CMK (cell line): ENCODE measurements around the gene NFIC.

ENCODE experiments used
- DNase-seq: peaks from one replicate; pipeline ENCODE4 v3.0.0-alpha.2; 2010; ENCODE audit warnings: low read depth

NFIC gene

GRCh38 chr19:3469638-3470499, 103.5 kb downstream of the NFIC start:
- no peak for DNase-seq

DNA sequence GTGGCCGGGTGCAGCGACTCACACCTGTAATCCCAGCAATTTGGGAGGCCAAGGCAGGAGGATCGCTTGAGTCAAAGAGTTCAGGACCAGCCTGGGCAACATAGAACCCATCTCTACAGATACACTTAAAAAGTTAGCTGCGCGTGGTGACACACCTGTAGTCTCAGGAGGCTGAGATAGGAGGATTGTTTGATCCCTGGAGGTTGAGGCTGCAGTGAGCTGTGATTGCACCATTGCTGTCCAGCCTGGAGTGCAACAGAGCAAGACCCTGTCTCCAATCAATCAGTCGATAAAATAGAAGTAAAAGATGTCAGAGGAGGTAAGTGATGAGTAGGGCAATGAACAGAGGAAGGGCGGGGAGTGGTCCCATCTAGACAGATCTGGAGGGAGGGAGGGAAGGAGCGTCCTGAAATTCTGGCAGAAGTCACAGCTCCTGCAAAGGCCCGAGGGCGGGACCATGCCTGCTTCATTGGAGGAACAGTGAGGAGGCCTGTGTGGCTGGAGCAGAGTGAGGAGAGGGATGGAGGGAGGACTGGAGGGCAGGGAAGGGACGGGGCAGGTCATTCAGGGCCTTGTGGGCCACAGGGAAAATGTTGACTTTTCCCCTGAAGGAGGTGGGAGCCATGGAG, 104.2 kb downstream of the NFIC start:
- DNase-seq: no peak

DNA sequence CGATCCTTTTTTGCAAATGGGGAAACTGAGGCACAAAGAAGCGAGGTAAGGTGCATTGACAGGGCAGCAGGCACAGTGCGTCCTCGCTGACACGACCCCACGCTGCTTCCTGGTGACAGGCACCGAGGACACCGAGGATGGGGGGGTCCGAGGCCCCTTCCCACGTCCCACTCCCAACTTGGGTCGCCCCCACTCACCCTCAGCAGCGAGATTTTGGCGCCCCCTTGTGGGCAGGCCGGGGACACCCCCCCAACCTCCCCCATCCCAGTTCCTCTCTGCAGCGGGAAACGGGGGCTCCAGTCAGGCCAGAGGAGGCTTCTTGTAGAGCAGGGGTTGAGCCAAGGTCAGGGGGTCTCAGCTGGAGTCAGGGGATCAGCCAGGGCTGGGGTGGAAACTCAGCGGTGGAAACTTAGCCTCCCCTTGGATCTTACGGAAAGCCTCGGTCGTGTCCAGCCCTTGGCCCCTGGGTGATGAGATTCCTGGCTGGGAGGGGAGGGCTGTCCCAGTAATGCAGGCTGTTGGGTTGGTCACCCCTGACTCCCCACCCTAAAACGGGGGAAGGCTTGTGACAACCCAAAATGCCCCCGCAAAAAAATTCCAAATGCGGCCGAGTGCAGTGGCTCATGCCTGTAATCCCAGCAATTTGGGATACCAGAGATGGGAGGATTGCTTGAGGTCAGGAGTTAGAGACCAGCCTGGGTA, 105.7 kb downstream of the NFIC start:
- no peak for DNase-seq

DNA sequence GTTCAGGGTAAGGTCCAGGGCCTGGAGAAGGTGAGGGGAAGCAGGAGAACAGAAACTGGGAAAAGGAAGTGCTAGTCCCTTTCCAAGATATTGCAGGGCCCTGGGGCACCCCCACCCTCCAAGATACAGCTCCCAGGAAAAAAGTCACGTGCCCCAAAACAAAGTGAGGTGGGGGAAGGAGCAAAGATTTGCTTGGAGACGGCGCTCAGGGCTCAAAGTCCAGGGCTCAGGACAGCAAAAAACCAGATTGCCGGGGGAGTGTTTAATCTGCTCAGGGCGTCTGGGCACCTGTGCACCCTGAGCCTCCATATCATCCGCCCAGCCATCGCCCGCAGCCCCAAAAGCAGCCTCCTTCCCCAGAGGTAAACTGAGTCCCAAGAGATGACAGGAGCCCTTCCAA, 107.6 kb downstream of the NFIC start:
- no peak for DNase-seq

DNA sequence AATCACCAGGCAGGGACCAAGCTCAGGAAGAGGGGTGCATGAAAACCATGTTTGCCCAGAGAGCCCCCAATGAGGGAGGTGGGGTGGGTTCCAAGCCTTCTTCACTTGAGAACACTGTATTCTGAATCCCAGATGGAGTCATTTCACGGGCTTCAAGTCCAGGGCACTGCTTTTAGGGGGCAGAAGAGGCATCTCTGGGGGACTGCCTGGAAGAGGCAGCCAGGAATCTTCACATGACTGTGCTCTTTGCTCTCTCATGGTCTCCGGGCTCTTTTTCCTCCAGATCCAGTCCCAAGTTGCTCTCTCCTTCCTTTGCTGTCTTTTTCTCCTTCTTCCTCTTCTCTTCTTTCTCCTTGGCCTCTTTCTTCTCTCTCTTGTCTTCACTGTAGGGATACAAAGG, 108.2 kb downstream of the NFIC start:
- no peak for DNase-seq

- DNase-seq: no peak
These were observed 109.1 kb downstream of the NFIC start for GRCh38 chr19:3475449-3475848.

- DNase-seq: no peak
These were observed 110.4 kb downstream of the NFIC start for GRCh38 chr19:3476830-3477229.

DNA sequence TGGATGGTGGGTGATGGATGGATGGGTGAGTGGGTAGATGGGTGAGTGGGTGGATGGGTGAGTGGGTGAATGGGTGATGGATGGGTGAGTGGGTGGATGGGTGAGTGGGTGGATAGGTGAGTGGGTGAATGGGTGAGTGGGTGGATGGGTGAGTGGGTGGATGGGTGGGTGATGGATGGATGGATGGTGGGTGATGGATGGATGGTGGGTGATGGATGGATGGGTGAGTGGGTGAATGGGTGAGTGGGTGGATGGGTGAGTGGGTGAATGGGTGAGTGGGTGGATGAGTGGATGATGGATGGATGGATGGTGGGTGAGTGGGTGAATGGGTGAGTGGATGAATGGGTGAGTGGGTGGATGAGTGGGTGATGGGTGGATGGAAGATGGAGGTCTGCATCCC, 111.1 kb downstream of the NFIC start:
- no peak for DNase-seq

- DNase-seq: no peak
These were observed 111.6 kb downstream of the NFIC start for GRCh38 chr19:3477951-3478350.

DNA sequence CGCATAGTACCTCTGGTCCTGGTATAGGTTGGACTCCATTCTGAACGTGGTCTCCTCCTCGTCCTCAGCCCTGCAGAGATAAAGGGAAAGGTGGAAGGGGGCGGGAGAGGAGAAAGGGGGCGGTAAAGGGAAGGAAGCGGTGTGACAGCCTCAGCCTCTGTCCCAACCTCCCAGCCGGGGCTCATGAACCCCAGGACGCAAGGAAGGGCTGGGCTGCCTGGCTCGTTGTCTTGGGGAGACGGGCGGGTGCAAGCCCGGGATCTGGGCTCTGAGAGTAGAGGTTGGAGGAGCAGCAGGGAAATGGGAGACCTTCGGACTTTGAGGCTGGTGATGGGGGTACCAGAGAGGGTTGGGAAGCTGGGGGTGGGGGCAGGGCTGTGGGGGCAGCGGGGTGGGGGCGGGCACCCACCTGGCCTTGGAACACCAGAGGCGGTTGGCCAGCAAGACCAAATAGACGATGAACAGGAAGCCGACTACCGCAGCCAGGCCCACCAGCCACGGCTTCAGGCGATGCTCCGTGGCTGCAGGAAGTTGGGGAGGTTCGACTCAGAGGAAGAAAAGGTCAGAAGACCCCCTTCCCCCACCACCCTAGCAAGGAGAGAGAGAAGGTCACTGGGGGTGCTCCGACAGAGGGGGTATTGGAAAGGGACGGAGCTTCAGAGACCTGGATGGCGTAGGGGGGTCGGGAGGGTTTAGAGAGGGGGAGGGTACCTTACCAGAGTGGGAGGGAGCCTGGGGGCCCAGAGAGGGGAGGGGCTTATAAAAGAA, 112.2 kb downstream of the NFIC start:
- DNase-seq: peak; percentile 61

- DNase-seq: peak; percentile 94
These were observed 112.9 kb downstream of the NFIC start for GRCh38 chr19:3479177-3479833.

DNA sequence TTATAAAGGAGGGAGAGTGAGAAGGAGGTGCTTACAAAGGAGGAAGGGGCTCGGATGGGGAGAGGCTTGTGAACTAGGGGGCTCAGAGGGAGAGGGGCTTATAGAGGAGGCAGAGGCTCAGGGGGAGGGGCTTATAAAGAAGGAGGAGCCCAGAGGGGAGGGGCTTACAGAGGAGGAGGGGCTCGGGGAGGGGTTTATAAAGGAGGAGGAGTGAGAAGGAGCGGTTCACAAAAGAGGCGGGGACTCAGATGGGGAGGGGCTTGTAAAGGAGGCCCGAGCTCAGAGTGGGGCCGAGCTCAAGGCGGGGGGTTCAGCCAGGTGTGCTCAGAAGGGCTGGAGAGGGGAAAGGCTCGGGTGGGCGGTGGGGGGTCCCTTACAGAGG, 113.4 kb downstream of the NFIC start:
- DNase-seq: peak; percentile 74

DNA sequence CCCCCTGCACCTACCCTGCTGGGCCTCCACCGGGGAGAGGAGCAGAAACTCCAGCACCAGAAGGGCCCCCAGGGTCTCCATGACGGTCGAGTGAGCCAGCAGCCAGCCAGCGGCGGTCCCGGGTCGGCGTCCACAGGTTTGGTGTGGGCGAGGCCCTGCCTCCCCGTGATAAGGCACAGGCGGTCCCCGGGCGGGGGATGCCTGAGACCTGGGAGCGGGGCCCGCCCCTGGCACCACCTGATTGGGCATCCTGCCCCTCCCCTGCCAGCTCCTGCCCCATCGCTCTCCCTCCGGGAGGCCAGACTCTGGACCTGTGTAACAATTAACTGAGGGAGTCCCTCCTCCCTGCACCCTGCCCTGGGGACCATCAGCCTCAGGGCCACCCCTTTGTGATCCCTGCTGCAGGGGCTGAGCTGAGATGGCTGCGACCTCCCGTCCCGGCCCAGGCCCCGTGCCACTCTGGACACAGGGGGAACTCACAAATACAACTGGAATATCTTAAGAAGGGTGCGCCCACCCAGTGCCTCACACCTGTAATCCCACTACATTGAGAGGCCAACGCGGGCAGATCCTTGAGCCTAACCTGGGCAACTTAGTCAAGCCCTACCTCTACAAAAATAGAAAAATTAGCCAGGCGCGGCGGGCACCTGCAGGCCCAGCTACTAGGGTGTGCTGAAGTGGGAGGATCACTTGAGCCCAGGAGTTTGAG, 114.2 kb downstream of the NFIC start, which contains the start of gene SMIM24:
SMIM24 (minus strand) TSS at position 143 of the 709 bp plus-strand sequence; CDS start at position 81, 62 bp downstream.
- DNase-seq: peak; percentile 32

- DNase-seq: no peak
These were observed 115.1 kb downstream of the NFIC start for GRCh38 chr19:3481241-3482090.

DNA sequence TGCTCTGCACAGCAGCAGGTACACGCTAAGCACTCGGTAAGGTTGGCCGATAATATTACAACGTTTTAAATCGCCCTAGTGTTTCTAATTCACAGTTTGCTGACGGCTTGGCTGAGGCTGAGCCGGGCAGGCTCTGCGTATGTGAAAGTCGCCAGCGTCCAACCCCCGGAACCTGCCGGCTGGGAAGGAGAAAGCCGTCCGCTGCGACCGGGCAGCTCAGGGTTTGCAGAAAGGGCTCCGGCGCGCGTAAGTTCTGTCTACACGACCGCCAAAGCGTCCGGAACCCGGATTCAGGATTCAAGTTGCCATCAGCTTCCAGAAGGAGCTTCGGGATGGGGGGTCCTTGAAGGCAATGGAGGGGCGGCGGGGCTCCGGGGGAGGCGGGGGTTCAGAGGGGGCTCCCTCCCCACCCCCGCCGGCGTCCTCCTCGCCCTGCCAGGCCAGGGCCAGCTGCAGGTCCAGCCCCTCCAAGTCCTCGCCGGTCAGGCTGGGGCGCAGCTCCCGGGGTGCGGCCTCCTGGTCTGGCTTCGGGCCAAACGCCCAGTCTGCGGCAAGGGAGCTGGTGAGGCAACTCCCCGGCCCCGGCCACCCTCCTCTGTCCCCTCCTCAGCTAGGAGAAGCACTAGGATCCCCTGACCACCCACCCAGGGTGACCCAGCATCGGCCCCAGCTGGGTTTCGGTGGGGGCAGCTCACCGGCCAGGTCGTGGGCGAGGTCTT, 116.3 kb downstream of the NFIC start:
- DNase-seq: no peak

DNA sequence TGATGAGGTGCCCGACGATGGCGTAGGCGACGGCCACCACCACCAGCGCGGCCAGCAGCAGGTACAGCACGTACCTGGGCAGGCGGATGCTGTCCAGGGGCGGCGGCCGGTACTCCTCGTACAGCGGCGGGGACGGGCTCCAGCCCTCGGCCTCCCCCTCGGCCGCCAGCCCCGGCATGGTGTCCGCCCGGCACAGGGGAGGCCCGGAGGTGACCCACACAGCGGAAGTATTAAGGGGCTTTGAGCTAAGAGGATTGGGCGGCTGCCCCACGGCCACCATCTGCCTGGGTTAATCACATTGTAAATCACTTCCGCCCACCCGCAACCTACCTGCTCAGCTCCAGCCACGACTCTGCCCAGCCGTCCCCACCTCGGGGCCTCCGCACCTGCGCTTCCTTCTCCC, 116.8 kb downstream of the NFIC start, which contains the start of gene SMIM44:
SMIM44 (minus strand) TSS at position 216 of the 403 bp plus-strand sequence; CDS start at position 178, 38 bp downstream.
- no peak for DNase-seq

GRCh38 chr19:3491396-3492119, 125.2 kb downstream of the NFIC start:
- DNase-seq: no peak

DNA sequence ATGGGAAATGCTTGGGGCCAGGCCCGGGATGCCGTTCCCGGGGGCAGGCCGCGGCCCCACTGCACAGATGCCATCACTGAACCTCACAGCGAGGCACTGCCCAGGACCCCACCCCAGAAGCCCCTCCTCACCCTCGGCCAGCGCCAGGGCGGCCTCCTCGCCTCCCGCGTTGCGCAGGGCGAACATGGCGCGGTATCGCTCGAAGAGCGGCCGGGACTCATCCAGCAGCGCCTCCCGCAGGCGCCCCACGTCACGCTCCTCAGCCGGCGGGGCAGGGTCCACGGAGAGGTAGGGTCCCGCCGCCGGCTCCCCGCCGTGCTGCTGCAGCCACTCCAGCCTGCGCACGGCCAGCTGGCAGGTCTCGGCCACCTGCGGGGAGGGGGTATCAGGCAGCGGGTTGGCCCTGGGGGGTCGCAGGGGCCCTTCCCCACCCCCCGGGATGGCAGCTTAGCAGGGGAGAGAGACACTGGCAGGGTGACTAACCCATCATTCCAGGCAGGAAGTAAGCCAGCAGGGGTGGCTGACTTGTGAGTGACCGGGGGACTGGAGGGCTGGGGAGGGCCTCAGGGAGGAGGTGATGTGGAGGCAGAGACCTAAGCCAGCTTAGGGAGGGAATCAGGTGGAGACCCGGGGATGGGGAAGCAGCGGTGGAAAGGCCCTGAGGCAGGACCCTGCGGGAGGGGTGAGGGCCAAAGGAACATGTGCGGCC, 125.9 kb downstream of the NFIC start:
- no peak for DNase-seq
